ENCODE measurements around the gene EAF1. TPM values are rescaled to one million over a fixed set of nuclear protein-coding genes. Genes with fewer than 3 reads are reported as not detected.

Gene EAF1
- total RNA-seq, 2 donors from 2014 or later = 22.7 to 34.3 TPM

GRCh38 chr3:15467227-15468181 is 40.1 kb downstream of the EAF1 start:
- ATAC-seq (ENCODE audit: insufficient number of reproducible peaks, low FRiP score, low read depth) (peak; percentile 83), DNase-seq (ENCODE audit: low spot score) (no peak)
- Histone ChIP-seq H3K4me3 (peak overlapping the region; percentile 8), H3K9me3 (peaks cover 6% of the 10 kb centered on the region), H3K36me3 (no peaks in the 10 kb centered on the region), H3K4me1 (ENCODE audit: control insufficient read depth in 1 of 2, low read depth in 2 of 2) (peaks cover 3 to 8% of the 10 kb centered on the region in 2 donors), H3K27ac (peak overlapping the region; percentile 69 to 80), H3K27me3 (replicated peaks; ENCODE audit: insufficient read depth) (no peaks in the 10 kb centered on the region)
- TF ChIP-seq, protein P1, sequence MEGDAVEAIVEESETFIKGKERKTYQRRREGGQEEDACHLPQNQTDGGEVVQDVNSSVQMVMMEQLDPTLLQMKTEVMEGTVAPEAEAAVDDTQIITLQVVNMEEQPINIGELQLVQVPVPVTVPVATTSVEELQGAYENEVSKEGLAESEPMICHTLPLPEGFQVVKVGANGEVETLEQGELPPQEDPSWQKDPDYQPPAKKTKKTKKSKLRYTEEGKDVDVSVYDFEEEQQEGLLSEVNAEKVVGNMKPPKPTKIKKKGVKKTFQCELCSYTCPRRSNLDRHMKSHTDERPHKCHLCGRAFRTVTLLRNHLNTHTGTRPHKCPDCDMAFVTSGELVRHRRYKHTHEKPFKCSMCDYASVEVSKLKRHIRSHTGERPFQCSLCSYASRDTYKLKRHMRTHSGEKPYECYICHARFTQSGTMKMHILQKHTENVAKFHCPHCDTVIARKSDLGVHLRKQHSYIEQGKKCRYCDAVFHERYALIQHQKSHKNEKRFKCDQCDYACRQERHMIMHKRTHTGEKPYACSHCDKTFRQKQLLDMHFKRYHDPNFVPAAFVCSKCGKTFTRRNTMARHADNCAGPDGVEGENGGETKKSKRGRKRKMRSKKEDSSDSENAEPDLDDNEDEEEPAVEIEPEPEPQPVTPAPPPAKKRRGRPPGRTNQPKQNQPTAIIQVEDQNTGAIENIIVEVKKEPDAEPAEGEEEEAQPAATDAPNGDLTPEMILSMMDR (IDR thresholded peaks at IDR 0.05) = no peak

DNA sequence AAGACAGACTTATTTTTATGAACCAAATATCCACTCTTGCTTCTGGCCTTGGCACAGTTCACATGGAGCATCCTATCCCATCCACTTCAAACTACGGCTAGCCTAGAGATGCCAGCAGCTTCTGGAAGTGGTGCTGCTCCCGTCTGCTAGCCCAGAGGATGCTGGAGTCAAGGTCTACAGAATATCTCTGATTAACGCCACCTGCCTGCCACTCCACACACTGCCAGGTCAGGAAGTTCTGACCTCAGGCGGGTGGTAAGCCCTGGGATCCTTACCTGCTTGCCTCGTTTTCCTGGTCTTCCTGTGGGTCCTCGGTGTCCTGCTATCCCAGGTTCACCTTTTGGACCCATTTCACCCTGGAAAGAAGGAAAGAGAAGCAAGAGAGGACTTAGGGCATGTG is 42.9 kb downstream of the EAF1 start:
- TF ChIP-seq, protein P1 (IDR thresholded peaks at IDR 0.05) = no peak
- Histone ChIP-seq H3K9me3 (peaks cover 6% of the 10 kb centered on the region), H3K27me3 (replicated peaks; ENCODE audit: insufficient read depth) (no peaks in the 10 kb centered on the region), H3K4me1 (ENCODE audit: control insufficient read depth in 1 of 2, low read depth in 2 of 2) (peaks cover 3 to 8% of the 10 kb centered on the region in 2 donors), H3K4me3 (no peak overlapping the region), H3K27ac (no peak overlapping the region), H3K36me3 (no peaks in the 10 kb centered on the region)
- no peak for ATAC-seq (ENCODE audit: insufficient number of reproducible peaks, low FRiP score, low read depth)
- DNase-seq (ENCODE audit: low spot score) = no peak

- DNase-seq (ENCODE audit: low spot score) = no peak
- no peak for ATAC-seq (ENCODE audit: insufficient number of reproducible peaks, low FRiP score, low read depth)
- Histone ChIP-seq H3K36me3 (no peaks in the 10 kb centered on the region), H3K27me3 (replicated peaks; ENCODE audit: insufficient read depth) (no peaks in the 10 kb centered on the region), H3K4me3 (no peak overlapping the region), H3K9me3 (peaks cover 6% of the 10 kb centered on the region), H3K4me1 (ENCODE audit: control insufficient read depth in 1 of 2, low read depth in 2 of 2) (peaks cover 3 to 8% of the 10 kb centered on the region in 2 donors), H3K27ac (no peak overlapping the region)
- TF ChIP-seq, protein P1 (IDR thresholded peaks at IDR 0.05) = no peak
Measured at GRCh38 chr3:15470849-15471248, 43.5 kb downstream of the EAF1 start.

GRCh38 chr3:15471861-15472260 is 44.5 kb downstream of the EAF1 start:
- H3K36me3 ChIP-seq = no peaks in the 10 kb centered on the region
- H3K27ac ChIP-seq = no peak overlapping the region
- H3K4me3 ChIP-seq = no peak overlapping the region
- no peaks in the 10 kb centered on the region for H3K27me3 ChIP-seq (replicated peaks; ENCODE audit: insufficient read depth)
- TF ChIP-seq, protein P1 (IDR thresholded peaks at IDR 0.05) = no peak
- H3K4me1 ChIP-seq (ENCODE audit: control insufficient read depth in 1 of 2, low read depth in 2 of 2) = peaks cover 3 to 8% of the 10 kb centered on the region in 2 donors
- ATAC-seq (ENCODE audit: insufficient number of reproducible peaks, low FRiP score, low read depth) = no peak
- DNase-seq (ENCODE audit: low spot score) = no peak
- H3K9me3 ChIP-seq = peaks cover 6% of the 10 kb centered on the region

DNA sequence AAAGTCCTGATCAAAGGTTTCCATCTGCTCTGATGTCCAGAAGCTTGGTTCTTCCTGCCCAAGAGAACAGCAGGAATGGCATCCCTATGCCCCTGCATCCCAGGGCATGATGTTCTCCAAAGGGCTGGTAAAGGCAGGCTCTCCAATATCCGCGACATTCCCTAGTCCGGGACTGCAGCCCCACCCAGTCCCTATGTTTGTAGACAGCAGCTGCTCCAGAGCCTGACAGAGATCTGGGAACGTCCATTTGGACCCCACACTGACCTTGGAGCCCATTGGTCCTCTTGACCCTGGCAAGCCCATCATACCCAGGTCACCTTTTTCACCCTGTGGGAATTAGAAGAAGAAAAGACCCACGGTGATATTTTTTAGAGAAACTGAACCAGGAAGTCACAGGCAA is 47.8 kb downstream of the EAF1 start:
- no peaks in the 10 kb centered on the region for H3K36me3 ChIP-seq
- TF ChIP-seq, protein P1 (IDR thresholded peaks at IDR 0.05) = no peak
- H3K9me3 ChIP-seq = no peaks in the 10 kb centered on the region
- no peak for DNase-seq (ENCODE audit: low spot score)
- H3K27ac ChIP-seq = no peak overlapping the region
- ATAC-seq (ENCODE audit: insufficient number of reproducible peaks, low FRiP score, low read depth) = no peak
- H3K27me3 ChIP-seq (replicated peaks; ENCODE audit: insufficient read depth) = no peaks in the 10 kb centered on the region
- H3K4me3 ChIP-seq = no peak overlapping the region
- no peaks in the 10 kb centered on the region for H3K4me1 ChIP-seq (ENCODE audit: control insufficient read depth in 1 of 2, low read depth in 2 of 2)

Data from thoracic aorta (tissue), 2 donors.